ENCODE data around the gene SUMO1. TPM values are rescaled to one million over a fixed set of nuclear protein-coding genes. Genes with fewer than 3 reads are reported as not detected.

The SUMO1 gene
- total and polyA plus RNA-seq, 9 of the 15 experiments (the other 6 are each of a cell fraction or from before 2014, with no cell fraction given) = 63.7 to 292 (median 92.0) TPM

- 0 out of 2 replicates have a peak, but pooled peaks have one; percentile 38 for TF ChIP-seq GATA2 (CRISPR knock-in tag; IDR thresholded peaks at IDR 0.05)
- TF ChIP-seq JUND (IDR thresholded peaks at IDR 0.05; ENCODE audit: borderline replicate concordance, low read depth, low read length) = peak; percentile 81
- peak; percentile 70; the same call in 1 of the 3 replicates for TF ChIP-seq JUND (tag; IDR thresholded peaks at IDR 0.05; ENCODE audit: borderline replicate concordance, low read depth, low read length)
- peak; percentile 85 for TF ChIP-seq TCF3 (CRISPR knock-in tag; IDR thresholded peaks at IDR 0.05)
- peak; percentile 78; the same call in 1 of the 2 replicates for TF ChIP-seq SMARCE1 (IDR thresholded peaks at IDR 0.05)
- TF ChIP-seq CREM (IDR thresholded peaks at IDR 0.05; ENCODE audit: low read depth) = 0 out of 2 replicates have a peak, but pooled peaks have one; percentile 30
- peak; percentile 65 for TF ChIP-seq NFE2 (IDR thresholded peaks at IDR 0.05; ENCODE audit: low read depth)
- TF ChIP-seq CTBP1 (IDR thresholded peaks at IDR 0.05; ENCODE audit: borderline replicate concordance) = peak; percentile 62
- TF ChIP-seq DPF2 (IDR thresholded peaks at IDR 0.05) = peak; percentile 92
- peak in 1 of 2 experiments; percentile 66; a peak in 2 of 4 replicates for TF ChIP-seq HDAC1 (IDR thresholded peaks at IDR 0.05)
- TF ChIP-seq RCOR1 (IDR thresholded peaks at IDR 0.05; ENCODE audit: borderline replicate concordance in 1 of 2, low read depth in 2 of 2, low read length in 2 of 2) = peak in 1 of 2 experiments; percentile 55; a peak in 1 of 4 replicates
- TF ChIP-seq MEIS2 (IDR thresholded peaks at IDR 0.05; ENCODE audit: partially characterized antibody) = peak; percentile 94
- 0 out of 2 replicates have a peak, but pooled peaks have one; percentile 13 for TF ChIP-seq MAFF (IDR thresholded peaks at IDR 0.05; ENCODE audit: low read length)
- TF ChIP-seq PATZ1 (CRISPR knock-in tag; IDR thresholded peaks at IDR 0.05; ENCODE audit: borderline replicate concordance) = no peak
- TF ChIP-seq CCNT2 (IDR thresholded peaks at IDR 0.05; ENCODE audit: borderline replicate concordance, extremely low read depth, insufficient read length, low read depth, low read length) = peak; percentile 69
- TF ChIP-seq RBM14 (IDR thresholded peaks at IDR 0.05; ENCODE audit: borderline replicate concordance, insufficient read depth, low read depth, low read length) = no peak
- TF ChIP-seq MAFG (tag; conservative IDR thresholded peaks at IDR 0.05) = peak; percentile 37; the same call in 1 of the 2 replicates
- TF ChIP-seq MNT (conservative IDR thresholded peaks at IDR 0.05) = peak in 1 of 2 experiments; percentile 36; a peak in 1 of 4 replicates
- TF ChIP-seq PBX2 (CRISPR knock-in tag; IDR thresholded peaks at IDR 0.05; ENCODE audit: low read depth) = no peak
- peak; percentile 83 for TF ChIP-seq PBX2 (tag; conservative IDR thresholded peaks at IDR 0.05; ENCODE audit: low read depth)
- peak; percentile 46; the same call in 1 of the 2 replicates for TF ChIP-seq MAFK (IDR thresholded peaks at IDR 0.05; ENCODE audit: low read length)
- no peak for TF ChIP-seq ZC3H8 (IDR thresholded peaks at IDR 0.05)
- TF ChIP-seq ZKSCAN3 (CRISPR knock-in tag; IDR thresholded peaks at IDR 0.05) = no peak
- peak; percentile 89 for TF ChIP-seq SOX6 (IDR thresholded peaks at IDR 0.05)
These were observed 16.5 kb downstream of the SUMO1 start (continued) for GRCh38 chr2:202221873-202222272.

Data from K562 (cell line).